Neural progenitor cell (in vitro differentiated cells): ENCODE measurements around the gene CLEC3B. TPM values are rescaled to one million over a fixed set of nuclear protein-coding genes. Genes with fewer than 3 reads are reported as not detected.
A peak's percentile ranks its signal among the peaks of the same experiment; 100 is the strongest.

Experiments
- DNase-seq: peaks from one replicate; pipeline ENCODE4 v3.0.0-alpha.2; 2016; ENCODE audit warnings: low spot score
- H2AFZ ChIP-seq: fragments of 200-600 bp; sonication (generic); replicated peaks from 2 replicates; pipeline ENCODE4 v1.6.1; 2016; ENCODE audit warnings: antibody characterized with exemption
- H3F3A ChIP-seq: fragments of 200-600 bp; sonication (generic); 2 replicates; pipeline ENCODE4 v1.6.1; 2016; ENCODE audit warnings: antibody characterized with exemption, low read depth
- H3K27ac ChIP-seq: fragments of 200-600 bp; sonication (generic); 2 replicates; pipeline ENCODE4 v1.5.1; 2016; ENCODE audit warnings: mild to moderate bottlenecking
- H3K27me3 ChIP-seq: fragments of 200-600 bp; sonication (generic); 2 replicates; pipeline ENCODE4 v1.6.1; 2016; ENCODE audit warnings: mild to moderate bottlenecking, moderate library complexity
- H3K36me3 ChIP-seq: fragments of 200-600 bp; sonication (generic); 2 replicates; pipeline ENCODE4 v1.5.1; 2016
- H3K4me1 ChIP-seq: fragments of 200-600 bp; sonication (generic); 2 replicates; pipeline ENCODE4 v1.6.1; 2016; ENCODE audit warnings: mixed run types
- H3K4me2 ChIP-seq: fragments of 200-600 bp; sonication (generic); 2 replicates; pipeline ENCODE4 v1.6.1; 2016
- H3K4me3 ChIP-seq: fragments of 200-600 bp; sonication (generic); 2 replicates; pipeline ENCODE4 v1.5.1; 2016
- H3K79me2 ChIP-seq: fragments of 200-600 bp; sonication (generic); 2 replicates; pipeline ENCODE4 v1.6.1; 2016; ENCODE audit warnings: low read depth
- H3K9ac ChIP-seq: fragments of 200-600 bp; sonication (generic); 2 replicates; pipeline ENCODE4 v1.6.1; 2016
- H3K9me3 ChIP-seq: fragments of 200-600 bp; sonication (generic); 2 replicates; pipeline ENCODE4 v1.5.1; 2016; ENCODE audit warnings: low read depth
- H4K20me1 ChIP-seq: fragments of 200-600 bp; sonication (generic); 2 replicates; pipeline ENCODE4 v1.6.1; 2016; ENCODE audit warnings: low read depth
- H3K27ac Mint-ChIP-seq: 3 replicates; pipeline ENCODE4 v1.8.0; 2021; ENCODE audit warnings: mixed read lengths
- H3K27me3 Mint-ChIP-seq: 2 replicates; pipeline ENCODE4 v1.8.0; 2022; ENCODE audit warnings: low read depth, mild to moderate bottlenecking, inconsistent platforms, moderate library complexity, mixed read lengths; ENCODE audit not compliant: insufficient read depth
- H3K36me3 Mint-ChIP-seq: 3 replicates; pipeline ENCODE4 v1.8.0; 2021; ENCODE audit warnings: mixed read lengths
- H3K4me1 Mint-ChIP-seq: 3 replicates; pipeline ENCODE4 v1.8.0; 2021; ENCODE audit warnings: mixed read lengths
- H3K4me3 Mint-ChIP-seq: 3 replicates; pipeline ENCODE4 v1.8.0; 2021; ENCODE audit warnings: mild to moderate bottlenecking, moderate library complexity, mixed read lengths
- H3K9me3 Mint-ChIP-seq: 3 replicates; pipeline ENCODE4 v1.8.0; 2020; ENCODE audit warnings: mixed read lengths
- EZH2 ChIP-seq: fragments of 200-600 bp; sonication (generic); IDR thresholded peaks from 2 replicates; pipeline ENCODE4 v1.6.1; 2017; ENCODE audit warnings: antibody characterized with exemption, mild to moderate bottlenecking, moderate library complexity
- EZH2phosphoT487 ChIP-seq: fragments of 200-600 bp; sonication (generic); IDR thresholded peaks from 2 replicates; pipeline ENCODE4 v1.6.1; 2017; ENCODE audit warnings: antibody characterized with exemption
- total RNA-seq: library from RNA; depleted of rRNA; stranded (reverse); fragments of >200 nt; gene quantifications from 2 replicates; pipeline ENCODE4 v1.2.3, GENCODE V29; 2015; ENCODE audit warnings: low replicate concordance
- TF ChIP-seq, protein P1 (sequence below): fragments of 200-600 bp; sonication (generic); IDR thresholded peaks from 2 replicates; pipeline ENCODE4 v1.5.1; 2017; ENCODE audit warnings: antibody characterized with exemption, mild to moderate bottlenecking

CLEC3B gene
- total RNA-seq, 1 donor from 2014 or later: not detected

DNA sequence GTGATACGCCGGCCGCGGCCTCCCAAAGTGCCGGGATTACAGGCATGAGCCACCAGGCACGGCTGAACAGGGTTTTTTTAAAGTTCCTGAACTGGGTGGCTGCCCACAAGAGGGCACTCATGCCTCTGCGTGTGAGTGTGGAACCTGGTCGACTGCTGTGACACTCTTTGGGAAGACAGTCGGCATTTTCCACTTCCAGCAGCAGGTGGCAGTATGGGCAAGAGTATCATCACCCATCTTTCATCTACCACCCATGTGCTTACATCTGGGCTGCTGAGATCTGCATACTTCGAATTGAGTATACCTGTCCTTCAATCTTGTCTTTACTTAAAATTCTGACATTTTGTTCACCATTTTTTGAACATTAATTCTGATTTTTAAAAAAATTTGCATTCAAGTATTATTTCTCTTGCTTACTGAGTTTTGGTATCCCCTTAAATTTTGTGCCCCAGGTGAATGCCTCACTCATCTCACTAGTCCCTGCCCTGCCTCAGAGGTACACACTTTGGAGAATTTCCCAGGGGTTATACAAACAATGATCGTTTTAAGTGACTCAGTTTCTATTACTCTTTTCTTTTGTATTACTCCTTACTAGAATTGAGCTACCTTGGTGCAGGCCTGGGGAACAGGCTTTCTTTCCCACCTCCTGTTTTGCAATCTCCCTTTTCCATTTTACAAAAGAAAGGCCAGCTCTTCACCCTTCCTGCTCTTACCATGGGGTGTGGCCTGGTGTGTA is 11.8 kb downstream of the CLEC3B start:
- H3K9ac ChIP-seq: no peak overlapping the region
- no peaks in the 10 kb centered on the region for H3K9me3 Mint-ChIP-seq
- no peak for TF ChIP-seq EZH2phosphoT487
- TF ChIP-seq, protein P1, sequence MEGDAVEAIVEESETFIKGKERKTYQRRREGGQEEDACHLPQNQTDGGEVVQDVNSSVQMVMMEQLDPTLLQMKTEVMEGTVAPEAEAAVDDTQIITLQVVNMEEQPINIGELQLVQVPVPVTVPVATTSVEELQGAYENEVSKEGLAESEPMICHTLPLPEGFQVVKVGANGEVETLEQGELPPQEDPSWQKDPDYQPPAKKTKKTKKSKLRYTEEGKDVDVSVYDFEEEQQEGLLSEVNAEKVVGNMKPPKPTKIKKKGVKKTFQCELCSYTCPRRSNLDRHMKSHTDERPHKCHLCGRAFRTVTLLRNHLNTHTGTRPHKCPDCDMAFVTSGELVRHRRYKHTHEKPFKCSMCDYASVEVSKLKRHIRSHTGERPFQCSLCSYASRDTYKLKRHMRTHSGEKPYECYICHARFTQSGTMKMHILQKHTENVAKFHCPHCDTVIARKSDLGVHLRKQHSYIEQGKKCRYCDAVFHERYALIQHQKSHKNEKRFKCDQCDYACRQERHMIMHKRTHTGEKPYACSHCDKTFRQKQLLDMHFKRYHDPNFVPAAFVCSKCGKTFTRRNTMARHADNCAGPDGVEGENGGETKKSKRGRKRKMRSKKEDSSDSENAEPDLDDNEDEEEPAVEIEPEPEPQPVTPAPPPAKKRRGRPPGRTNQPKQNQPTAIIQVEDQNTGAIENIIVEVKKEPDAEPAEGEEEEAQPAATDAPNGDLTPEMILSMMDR: peak; percentile 98
- no peaks in the 10 kb centered on the region for H3K79me2 ChIP-seq
- H3K4me3 Mint-ChIP-seq: no peak overlapping the region
- H3K4me1 ChIP-seq: no peaks in the 10 kb centered on the region
- no peaks in the 10 kb centered on the region for H3K36me3 ChIP-seq
- H3K27ac Mint-ChIP-seq: no peak overlapping the region
- peaks cover 4% of the 10 kb centered on the region for H3F3A ChIP-seq
- DNase-seq: peak; percentile 94
- H3K27ac ChIP-seq: no peak overlapping the region
- peaks cover 3% of the 10 kb centered on the region for H4K20me1 ChIP-seq
- H3K4me3 ChIP-seq: no peak overlapping the region
- H3K27me3 ChIP-seq: peaks cover 47% of the 10 kb centered on the region
- peaks cover 22% of the 10 kb centered on the region for H3K27me3 Mint-ChIP-seq
- H3K36me3 Mint-ChIP-seq: no peaks in the 10 kb centered on the region
- no peaks in the 10 kb centered on the region for H3K9me3 ChIP-seq
- H2AFZ ChIP-seq: no peak overlapping the region
- peaks cover 23% of the 10 kb centered on the region for H3K4me1 Mint-ChIP-seq
- no peak overlapping the region for H3K4me2 ChIP-seq

DNA sequence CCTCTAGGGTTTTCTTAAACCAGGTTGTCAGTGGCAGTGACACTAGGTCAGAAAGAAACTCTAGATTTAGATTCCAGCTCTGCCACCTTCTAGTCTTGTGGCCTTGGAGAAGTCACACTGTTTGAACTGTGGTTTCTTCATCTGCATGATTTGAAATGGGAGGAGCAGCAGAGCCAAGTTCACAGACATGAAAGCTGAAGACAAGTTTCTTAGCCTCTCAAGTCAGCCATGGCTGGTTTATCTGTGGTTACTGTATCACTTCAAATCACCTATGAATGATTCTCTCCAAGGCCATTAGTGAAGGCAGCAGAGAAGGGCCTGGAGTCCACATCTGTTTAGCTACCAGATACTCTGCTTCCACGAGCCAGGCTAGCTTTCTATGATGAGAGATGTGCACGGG is 15.6 kb downstream of the CLEC3B start:
- Histone ChIP-seq H3K27me3 (peaks cover 9% of the 10 kb centered on the region), H3K4me1 (no peaks in the 10 kb centered on the region), H4K20me1 (no peaks in the 10 kb centered on the region), H3F3A (peaks cover 4% of the 10 kb centered on the region), H3K4me3 (no peak overlapping the region), H3K36me3 (no peaks in the 10 kb centered on the region), H3K4me2 (no peak overlapping the region), H3K9ac (no peak overlapping the region), H2AFZ (no peak overlapping the region), H3K79me2 (no peaks in the 10 kb centered on the region), H3K9me3 (no peaks in the 10 kb centered on the region), H3K27ac (no peak overlapping the region)
- peaks cover 13% of the 10 kb centered on the region for H3K4me1 Mint-ChIP-seq
- H3K4me3 Mint-ChIP-seq: no peak overlapping the region
- H3K27ac Mint-ChIP-seq: no peak overlapping the region
- TF ChIP-seq, protein P1: no peak
- TF ChIP-seq EZH2phosphoT487: no peak
- TF ChIP-seq EZH2: no peak
- H3K36me3 Mint-ChIP-seq: no peaks in the 10 kb centered on the region
- H3K27me3 Mint-ChIP-seq: peaks cover 13% of the 10 kb centered on the region
- no peak for DNase-seq
- no peaks in the 10 kb centered on the region for H3K9me3 Mint-ChIP-seq

DNA sequence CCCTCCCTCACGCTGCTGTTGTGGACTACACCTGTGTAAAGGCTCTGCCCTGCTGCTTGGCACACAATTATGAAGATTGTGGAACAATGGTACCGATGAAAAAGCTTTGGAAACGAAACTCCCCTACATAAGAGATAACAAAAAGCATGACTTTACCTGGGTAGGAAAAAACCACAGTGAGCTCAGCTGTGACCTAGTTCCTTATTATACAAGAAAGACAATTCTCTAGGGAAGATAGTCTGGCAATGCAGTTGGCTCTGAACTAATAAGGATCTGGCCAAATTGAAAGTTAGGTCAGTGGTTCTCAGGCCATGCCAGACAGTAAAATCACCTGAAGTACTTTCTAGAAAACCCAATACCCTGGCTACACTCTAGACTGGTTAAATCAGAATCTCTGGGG is 16.1 kb downstream of the CLEC3B start:
- no peaks in the 10 kb centered on the region for H3K36me3 ChIP-seq
- no peak overlapping the region for H3K4me2 ChIP-seq
- no peaks in the 10 kb centered on the region for H3K4me1 ChIP-seq
- DNase-seq: no peak
- no peak overlapping the region for H2AFZ ChIP-seq
- TF ChIP-seq, protein P1: no peak
- no peak for TF ChIP-seq EZH2
- no peak for TF ChIP-seq EZH2phosphoT487
- H3K27me3 Mint-ChIP-seq: peaks cover 13% of the 10 kb centered on the region
- H3F3A ChIP-seq: peaks cover 4% of the 10 kb centered on the region
- no peaks in the 10 kb centered on the region for H3K36me3 Mint-ChIP-seq
- H3K9ac ChIP-seq: no peak overlapping the region
- no peaks in the 10 kb centered on the region for H3K9me3 Mint-ChIP-seq
- H3K27ac ChIP-seq: no peak overlapping the region
- H3K27ac Mint-ChIP-seq: no peak overlapping the region
- no peaks in the 10 kb centered on the region for H4K20me1 ChIP-seq
- H3K27me3 ChIP-seq: peaks cover 4% of the 10 kb centered on the region
- peaks cover 9% of the 10 kb centered on the region for H3K4me1 Mint-ChIP-seq
- no peaks in the 10 kb centered on the region for H3K9me3 ChIP-seq
- no peaks in the 10 kb centered on the region for H3K79me2 ChIP-seq
- H3K4me3 ChIP-seq: no peak overlapping the region
- no peak overlapping the region for H3K4me3 Mint-ChIP-seq
